CD4-positive, alpha-beta T cell treated with Interferon gamma for 1 hour (primary cell): ENCODE results near the gene KIAA1586.
"Not testable (repeated sequence)": the region's sequence is repeated elsewhere in the genome, so short reads cannot be mapped to it uniquely, and the experiment has no call there.

ENCODE experiments used
- DNase-seq: peaks from one replicate; pipeline ENCODE4 v3.0.0-alpha.2; 2020

Gene KIAA1586

DNA sequence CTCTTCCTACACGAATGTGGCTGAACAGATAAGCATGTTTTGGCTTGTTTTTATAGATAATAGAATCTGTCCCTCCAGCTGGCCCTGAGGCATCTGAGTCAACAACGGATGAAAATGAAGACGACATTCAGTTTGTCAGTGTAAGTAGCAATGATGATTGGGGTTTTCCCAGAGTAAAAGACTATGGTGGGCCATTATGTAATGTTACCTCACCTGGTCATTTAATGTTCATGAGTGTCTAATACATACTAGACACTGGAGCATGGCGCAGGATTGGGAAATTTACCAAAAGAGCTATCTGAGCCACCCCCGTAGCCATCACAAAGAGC, 728 bp downstream of the KIAA1586 start:
- not testable (repeated sequence) for DNase-seq

DNA sequence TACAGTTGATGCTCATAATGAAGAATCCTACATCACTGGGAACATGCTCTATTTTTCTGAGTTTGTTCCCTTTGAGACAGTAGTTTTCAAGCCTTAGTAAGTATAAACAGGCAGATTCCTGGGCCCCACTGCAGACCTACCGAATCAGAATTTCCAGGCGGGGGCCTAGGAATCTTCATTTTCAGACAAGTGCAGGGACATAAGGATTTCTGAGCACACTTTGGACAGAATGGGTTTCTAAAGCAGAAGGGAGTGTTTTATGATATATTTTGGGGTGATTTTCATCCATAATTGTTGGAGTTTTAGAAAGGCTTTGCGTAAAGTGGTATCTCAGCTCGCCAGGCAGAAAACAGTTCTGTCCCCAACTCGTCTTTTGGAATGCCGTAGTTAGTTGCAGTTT, 1.4 kb downstream of the KIAA1586 start:
- not testable (repeated sequence) for DNase-seq

DNA sequence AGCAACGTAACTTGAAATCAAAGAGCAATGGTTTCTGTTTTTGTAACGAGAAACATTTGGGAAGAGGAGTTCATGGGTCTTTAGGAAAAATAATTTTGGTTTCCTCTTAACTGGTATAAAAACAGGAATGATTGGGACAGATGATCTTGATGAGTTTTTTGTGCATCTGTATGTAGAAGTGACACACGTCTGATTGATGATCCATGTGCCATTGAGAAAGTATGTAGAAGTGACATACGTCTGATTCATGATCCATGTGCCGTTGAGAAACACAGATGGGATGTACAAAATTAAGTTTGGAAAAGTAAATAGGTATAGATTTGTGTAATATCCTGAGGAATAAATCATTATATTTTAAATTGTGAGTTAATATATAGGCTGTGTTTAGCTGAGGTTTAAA, 2.1 kb downstream of the KIAA1586 start:
- no peak for DNase-seq

DNA sequence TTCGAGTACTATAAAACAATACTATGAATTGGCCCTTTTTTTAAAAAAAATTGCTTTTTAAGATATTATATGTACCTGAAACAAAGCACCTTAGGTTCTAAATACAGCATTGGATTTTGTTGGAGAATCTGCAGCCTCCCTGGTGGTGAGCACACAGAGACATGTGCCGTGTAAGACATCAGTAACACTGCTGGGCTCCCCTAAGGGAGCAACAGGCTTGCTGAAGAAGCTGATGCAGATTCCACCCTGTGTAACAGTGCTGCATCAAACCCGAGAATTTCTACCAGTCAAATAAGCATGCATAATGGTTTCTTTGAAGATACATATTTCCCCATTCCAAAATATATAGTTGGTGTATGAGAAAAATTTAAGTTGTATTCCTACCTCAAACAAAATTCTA, 17.4 kb downstream of the KIAA1586 start:
- DNase-seq = no peak

DNA sequence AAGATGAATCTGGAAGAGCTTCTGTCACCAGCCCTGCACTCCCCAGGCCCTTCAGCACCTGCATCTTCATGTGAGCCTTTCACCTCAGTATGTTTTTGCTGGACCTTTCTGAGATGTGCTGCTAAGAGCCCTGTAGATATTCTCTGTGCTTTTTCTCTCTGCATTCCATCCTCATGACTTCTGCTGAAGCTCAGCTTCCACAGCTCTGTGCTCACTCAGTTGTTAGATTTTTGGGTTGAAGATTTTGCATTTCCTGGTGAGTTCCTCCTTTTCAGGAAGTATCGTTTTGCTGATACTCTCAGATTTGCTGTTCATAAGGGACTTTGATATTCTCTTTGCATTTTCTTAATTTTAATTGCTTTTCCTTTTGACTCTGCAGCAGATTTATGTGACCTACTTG, 18.3 kb downstream of the KIAA1586 start:
- no peak for DNase-seq

DNA sequence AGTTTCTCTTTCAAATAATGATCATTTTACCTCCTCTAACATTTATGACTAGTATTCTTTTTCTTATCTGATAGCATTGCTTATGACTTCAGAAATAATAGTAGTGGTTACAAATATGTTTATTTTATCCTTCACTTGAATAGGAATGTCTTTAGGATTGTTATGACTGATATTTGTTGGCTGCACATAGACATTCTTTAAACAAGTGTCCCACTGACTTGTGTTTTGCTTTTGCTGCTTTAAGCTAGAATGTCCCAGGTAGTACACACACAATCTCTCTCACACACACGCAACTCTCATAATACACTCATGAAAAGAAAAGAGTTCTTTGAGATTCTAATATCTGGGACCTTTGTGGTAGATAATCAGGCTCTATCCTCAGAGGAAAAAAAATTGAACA, 21.6 kb downstream of the KIAA1586 start:
- no peak for DNase-seq

DNA sequence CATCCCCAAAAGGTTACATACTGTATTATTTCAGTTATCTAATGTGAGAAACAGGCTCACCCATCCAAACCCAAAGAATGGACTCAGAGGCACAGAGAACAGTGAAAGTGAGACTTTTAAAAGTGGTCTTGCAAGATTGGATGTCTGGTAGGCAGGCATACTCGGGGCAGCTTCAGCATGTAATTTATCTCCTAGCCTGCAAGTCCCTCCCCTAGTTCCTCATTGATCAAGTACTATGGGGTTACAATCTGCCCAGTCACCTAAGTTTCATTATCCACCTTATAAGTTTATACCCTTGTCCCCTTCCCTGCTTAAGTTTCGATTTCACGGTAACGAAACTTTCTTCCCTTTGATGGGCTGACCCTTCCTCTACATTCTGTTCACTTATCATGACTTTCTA, 22.7 kb downstream of the KIAA1586 start:
- no peak for DNase-seq

DNA sequence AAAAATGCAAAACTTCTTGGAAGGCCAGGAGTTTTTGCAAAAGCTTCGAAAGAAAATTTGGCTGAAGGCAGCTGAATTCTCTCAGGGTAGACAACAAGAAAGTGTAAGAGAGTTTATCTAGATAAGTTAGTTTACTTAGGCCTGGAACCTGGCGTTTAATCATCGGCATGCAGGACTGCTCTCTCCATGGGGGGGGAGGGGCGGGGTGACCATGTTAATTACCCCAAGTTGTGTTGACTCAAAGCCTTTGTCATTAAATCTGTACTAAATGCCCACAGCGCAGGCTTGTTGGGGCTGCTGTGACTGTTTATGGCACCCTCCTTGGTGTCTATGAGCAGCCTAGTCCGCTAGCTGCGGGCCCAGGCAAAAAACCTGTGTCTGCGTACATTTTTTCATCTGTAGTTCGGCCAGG, 23.4 kb downstream of the KIAA1586 start:
- no peak for DNase-seq

DNA sequence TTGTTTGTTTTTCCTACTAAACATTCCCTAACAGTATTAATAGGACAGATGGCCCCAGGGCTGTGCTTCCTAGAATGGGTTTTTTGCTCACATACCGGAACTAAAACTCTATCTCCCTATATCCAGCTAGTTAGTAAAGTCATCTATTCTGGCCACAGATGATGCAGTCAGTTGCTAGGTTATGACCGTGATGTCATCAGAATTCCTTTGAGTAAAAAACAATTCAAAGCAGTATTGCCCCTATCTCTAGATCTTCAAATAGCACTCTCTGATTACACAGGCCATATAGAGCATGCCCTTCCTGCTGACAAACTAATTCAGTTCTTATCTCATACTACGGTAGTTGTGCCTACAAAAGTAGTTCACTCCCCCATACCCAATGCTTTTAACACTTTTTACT, 25.6 kb downstream of the KIAA1586 start:
- no peak for DNase-seq

DNA sequence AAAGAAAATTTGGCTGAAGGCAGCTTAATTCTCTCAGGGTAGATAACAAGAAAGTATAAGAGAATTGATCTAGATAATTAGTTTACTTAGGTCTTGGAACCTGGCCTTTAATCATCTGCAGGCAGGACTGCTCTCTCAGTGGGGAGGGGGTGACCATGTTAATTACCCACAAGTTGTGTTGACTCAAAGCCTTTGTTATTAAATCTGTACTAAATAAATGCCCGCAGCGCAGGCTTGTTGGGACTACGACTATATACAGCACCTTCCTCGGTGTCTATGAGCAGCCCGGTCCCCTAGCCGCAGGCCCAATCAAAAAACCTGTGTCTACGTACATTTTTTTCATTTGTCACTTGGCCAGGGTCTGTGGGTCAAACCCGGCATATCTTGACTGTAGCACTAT, 27.9 kb downstream of the KIAA1586 start:
- DNase-seq = no peak

DNA sequence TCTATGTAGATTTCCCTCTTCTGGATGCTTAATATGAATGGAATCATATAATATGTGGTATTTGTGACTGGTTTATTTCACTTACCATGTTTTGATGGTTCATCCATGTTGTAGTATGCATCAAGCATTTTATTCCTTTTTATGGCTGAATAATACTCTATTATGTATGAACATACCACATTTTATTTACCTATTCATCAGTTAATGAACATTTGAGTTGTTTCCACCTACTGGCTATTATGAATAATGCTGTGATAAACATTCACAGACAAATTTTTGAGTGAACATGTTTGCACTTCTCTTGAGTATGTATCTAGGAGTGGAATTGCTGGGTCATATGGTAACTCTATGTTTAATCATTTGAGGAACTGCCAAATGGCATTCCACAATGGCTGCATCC, 28.6 kb downstream of the KIAA1586 start:
- no peak for DNase-seq

DNA sequence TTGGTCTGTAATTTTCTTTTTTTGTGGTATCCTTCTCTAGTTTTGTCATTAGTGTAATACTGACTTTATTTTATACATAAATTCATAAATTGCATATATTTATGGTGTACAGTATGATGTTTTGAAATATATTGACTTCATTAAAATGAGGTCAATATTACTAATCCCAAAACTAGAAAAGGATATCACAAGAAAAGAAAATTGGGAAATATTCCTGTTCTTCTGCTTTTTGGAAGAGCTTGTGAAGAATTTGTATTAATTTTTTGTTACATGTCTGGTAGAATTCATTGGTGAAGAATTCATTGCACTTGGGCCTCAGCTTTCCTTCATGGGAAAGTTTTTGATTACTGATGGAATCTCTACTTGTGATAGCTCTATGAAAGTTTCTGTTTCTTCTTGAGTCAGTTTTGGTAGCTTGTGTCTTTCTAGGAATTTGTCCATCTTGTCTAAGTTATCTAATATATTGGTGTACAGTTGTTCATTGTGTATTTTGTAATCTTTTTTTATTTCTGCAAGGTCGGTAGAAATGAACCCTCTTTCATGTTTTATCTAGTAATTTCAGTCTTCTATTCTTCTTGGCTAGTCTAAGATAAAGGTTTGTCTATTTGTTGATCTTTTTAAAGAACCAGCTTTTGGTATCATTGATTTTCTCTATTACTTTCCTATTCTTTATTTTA, 32.2 kb downstream of the KIAA1586 start:
- DNase-seq = no peak

DNA sequence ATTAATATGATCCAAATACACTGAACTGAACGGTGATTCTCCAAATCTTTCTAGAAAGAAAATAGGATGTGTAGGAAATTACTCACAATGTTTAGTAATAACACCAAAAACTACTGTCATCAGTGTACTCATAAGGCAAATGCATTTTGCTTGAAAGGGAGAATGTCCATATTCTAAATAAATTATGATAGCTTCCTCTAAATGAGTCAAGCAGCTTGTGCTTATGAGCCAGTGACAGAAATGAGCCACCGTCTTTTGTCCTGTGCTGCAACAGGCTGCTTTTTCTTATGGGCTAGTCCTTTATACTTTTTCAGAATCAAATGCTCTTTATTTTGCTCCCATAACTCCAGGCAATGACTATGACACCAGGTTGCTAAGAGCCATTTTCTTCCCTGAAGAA, 39.0 kb downstream of the KIAA1586 start:
- no peak for DNase-seq

DNA sequence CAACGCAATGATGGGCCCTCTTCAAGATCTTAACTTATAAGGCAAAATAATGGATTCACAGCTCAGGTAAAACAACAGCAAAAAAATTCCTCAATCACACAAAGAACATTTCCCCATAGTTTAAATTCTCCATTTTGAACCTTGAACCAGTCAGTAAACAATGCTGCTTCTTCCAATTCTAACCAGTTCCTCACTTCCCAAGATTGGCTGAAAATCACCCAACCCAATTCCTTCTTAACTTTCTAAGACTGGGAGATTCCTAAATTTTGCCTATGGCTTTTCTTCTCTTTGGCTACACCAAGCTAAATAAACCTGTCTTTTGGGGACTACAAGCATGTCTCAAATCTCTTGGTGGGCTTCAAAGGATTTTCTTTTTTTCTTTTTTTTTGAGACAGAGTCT, 40.4 kb downstream of the KIAA1586 start:
- no peak for DNase-seq

DNA sequence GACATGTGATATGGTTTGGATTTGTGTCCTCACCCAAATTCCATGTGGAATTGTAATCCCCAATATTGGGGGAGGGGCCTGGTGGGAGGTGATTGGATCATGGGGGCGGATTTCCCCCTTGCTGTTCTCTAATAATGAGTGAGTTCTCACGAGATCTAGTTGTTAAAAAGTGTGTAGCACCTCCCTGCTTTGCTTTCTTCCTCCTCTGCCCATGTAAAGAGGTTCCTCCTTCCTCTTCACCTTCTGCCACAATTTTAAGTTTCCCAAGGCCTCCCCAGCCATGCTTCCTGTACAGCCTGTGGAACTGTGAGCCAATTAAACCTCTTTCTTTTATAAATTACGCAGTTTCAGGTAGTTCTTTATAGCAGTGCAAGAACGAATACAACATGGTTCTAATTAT, 41.4 kb downstream of the KIAA1586 start:
- DNase-seq = no peak

DNA sequence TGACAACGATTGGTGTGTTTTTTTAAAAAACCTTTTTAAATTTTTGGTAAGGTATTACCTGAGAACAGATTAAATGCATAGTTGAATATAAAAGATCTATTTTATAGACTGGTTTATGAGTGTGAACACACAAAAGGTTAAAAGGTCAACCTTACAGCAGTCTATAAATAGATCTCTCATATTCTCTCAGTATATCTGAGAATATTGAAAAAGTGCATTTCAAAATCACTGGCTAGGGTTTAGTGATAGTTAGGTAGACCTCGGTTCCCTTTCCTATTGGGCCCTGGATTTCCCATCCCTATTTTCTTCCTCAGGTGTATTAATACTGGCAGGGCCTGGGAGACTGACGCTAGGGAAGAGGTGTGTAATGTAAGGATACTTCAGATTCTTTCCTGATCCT, 42.8 kb downstream of the KIAA1586 start:
- no peak for DNase-seq

DNA sequence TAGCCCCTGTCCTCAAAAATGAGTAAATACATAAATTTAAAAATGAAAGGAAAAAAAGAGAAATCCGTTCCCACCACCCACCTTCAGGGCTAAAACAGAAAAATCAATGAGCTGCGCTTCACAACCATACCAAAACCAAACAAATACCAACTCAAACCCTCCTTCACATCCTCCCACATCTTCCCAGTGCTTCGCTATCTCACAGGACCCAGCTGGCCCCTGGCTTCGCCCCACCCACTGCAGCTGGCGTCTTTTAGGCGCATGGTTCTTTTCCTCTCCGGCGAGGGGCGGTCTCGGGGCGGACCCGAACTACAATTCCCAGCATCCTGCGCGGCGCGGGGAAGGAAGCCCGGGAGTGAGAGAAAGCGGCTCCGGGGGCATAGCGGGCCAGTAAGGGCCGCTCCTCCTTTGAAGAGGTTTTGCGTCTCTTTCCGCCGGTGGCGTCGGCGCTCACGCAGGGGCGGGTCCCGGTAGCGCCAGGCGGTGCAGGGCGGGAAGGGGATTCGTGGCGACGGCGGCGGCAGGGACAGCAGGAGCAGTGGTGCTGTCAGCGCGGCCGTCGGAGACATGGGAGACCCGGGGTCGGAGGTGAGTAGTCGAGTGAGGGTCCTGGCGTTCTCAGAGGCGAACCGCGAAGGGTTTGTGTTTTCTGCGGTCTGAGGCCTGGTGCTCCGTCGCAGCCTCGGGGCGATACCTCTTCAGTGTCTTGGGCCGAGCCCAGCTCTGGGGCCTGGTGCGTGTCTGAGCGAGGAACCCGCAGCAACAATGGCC, 43.4 kb downstream of the KIAA1586 start, which contains the start of gene ZNF451:
Gene ZNF451 (plus strand): TSS at position 502 of the 771 bp plus-strand sequence. CDS start 66 bp downstream, at position 568.
- DNase-seq = peak; percentile 95

DNA sequence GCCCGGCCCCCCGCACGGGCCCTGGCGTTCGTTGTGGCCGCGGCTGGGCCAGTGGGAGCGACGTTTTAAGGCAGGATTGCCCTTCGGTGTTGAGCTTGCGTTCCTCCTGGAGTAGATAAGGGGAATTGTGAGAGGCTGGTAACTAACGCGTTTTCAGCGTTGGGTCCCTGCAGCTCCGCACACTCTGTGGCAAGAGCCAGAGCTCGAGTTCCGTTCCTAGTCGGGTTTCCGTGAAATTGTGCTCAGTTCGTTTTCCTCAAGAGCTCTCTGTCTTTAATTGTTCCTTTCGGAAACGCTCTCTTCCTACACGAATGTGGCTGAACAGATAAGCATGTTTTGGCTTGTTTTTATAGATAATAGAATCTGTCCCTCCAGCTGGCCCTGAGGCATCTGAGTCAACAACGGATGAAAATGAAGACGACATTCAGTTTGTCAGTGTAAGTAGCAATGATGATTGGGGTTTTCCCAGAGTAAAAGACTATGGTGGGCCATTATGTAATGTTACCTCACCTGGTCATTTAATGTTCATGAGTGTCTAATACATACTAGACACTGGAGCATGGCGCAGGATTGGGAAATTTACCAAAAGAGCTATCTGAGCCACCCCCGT, 44.1 kb downstream of the KIAA1586 start:
- not testable (repeated sequence) for DNase-seq

DNA sequence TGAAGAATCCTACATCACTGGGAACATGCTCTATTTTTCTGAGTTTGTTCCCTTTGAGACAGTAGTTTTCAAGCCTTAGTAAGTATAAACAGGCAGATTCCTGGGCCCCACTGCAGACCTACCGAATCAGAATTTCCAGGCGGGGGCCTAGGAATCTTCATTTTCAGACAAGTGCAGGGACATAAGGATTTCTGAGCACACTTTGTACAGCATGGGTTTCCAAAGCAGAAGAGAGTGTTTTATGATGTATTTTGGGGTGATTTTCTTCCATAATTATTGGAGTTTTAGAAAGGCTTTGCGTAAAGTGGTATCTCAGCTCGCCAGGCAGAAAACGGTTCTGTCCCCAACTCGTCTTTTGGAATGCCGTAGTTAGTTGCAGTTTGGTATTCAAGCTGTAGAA, 44.9 kb downstream of the KIAA1586 start:
- DNase-seq = not testable (repeated sequence)

DNA sequence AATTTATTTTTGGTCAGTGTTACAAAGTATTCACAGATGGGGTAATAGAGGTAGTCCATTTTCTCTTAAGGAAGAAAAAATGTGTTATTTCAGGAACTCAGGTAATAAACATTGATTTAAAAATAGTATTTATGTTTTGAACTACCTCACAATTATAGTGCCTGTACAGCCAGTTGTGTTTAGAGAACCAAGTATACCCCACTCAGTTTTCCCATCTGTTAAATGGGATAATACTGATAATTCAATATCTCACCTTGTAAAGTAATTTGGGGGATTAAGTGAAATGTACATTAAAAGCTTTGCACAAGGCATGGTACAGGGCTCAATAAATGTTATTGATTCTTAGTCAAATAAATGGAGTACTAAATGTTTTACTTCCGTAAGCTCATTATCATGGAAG, 48.2 kb downstream of the KIAA1586 start:
- DNase-seq = no peak

DNA sequence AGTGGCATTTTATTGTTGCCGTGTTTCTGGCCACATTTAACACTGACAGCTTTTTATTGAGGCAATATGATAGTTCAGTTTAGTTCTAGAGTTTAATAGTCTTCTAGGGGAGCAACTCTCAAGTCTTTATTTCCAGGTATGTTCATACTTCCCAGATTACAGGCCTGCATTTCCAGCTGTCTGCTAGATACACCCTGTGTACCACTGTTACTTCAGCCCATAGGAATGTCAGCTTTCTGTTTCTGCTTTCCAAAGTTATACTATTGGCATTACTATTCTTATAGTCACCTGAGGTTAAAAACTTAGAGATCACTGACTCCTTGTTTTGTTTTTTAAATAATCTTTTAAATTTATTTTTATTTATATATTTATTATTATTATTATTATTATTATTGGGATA, 51.1 kb downstream of the KIAA1586 start:
- no peak for DNase-seq

DNA sequence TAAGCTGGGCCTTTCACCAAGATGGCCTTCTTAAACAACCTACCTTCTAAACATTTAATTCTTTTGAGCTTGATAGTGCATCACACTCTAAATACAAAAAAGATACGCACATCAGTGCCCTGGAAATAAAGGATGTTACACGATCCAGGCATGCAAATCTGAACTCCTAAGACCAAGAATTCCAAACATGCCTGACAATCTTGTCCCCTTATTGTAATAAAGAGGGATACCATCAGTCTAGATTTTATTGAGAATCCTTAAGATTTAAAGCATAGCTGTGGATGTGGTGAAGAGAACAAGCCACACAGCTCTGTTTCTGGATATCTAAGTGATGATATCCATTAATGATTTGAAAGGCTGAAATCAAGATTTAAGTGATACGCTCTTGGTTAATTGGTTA, 56.5 kb downstream of the KIAA1586 start:
- no peak for DNase-seq

DNA sequence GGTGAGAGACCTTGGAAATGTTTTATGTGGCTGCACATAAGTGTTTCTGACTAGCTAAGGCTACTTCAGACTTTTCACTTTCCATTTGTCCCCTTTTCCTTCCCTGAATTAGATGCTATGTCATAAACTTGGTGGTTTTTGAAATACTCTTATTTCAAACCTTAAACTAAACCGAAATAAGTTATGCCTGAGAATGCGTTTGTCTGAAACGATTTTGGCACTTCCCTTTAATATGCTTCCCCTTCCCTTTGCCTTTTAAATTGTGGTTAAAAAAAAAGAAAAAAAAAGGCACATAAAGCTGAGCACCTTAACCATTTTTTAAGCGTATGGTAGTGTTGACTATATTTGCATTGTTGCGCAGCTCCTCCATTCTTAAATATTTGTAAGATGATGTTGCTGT, 57.8 kb downstream of the KIAA1586 start:
- DNase-seq = no peak
